H9 (cell line): ENCODE data around the gene RANBP6. TPM values are rescaled to one million over a fixed set of nuclear protein-coding genes. Genes with fewer than 3 reads are reported as not detected.

Source experiments
- DNase-seq: peaks from one replicate; pipeline ENCODE4 v3.0.0-alpha.2; 2017
- H2AFZ ChIP-seq: one replicate; pipeline ENCODE4 v1.6.1; 2013; ENCODE audit warnings: mild to moderate bottlenecking, low read length, control low read depth, moderate library complexity
- H2AK5ac ChIP-seq: 2 replicates; pipeline ENCODE4 v1.6.1; 2013; ENCODE audit warnings: low read length, control low read depth, mixed read lengths; ENCODE audit not compliant: insufficient read length
- H2BK120ac ChIP-seq: one replicate; pipeline ENCODE4 v1.6.1; 2013; ENCODE audit warnings: low read depth, mild to moderate bottlenecking, low read length, control low read depth, inconsistent platforms; ENCODE audit not compliant: poor library complexity, severe bottlenecking
- H2BK12ac ChIP-seq: 2 replicates; pipeline ENCODE4 v1.6.1; 2013; ENCODE audit warnings: low read length, control low read depth, mixed read lengths, low read depth; ENCODE audit not compliant: insufficient read length
- H2BK15ac ChIP-seq: 2 replicates; pipeline ENCODE4 v1.6.1; 2013; ENCODE audit warnings: low read depth, low read length, control low read depth
- H2BK20ac ChIP-seq: one replicate; pipeline ENCODE4 v1.6.1; 2013; ENCODE audit warnings: low read depth, mild to moderate bottlenecking, low read length, control low read depth, inconsistent platforms; ENCODE audit not compliant: poor library complexity, severe bottlenecking
- H2BK5ac ChIP-seq: 2 replicates; pipeline ENCODE4 v1.6.1; 2013; ENCODE audit warnings: low read length, control low read depth, mixed read lengths; ENCODE audit not compliant: insufficient read length
- H3K14ac ChIP-seq: 2 replicates; pipeline ENCODE4 v1.6.1; 2013; ENCODE audit warnings: low read length, control low read depth; ENCODE audit not compliant: insufficient read depth
- H3K18ac ChIP-seq: 2 replicates; pipeline ENCODE4 v1.6.1; 2013; ENCODE audit warnings: low read depth, mild to moderate bottlenecking, mixed read lengths, low read length, control low read depth; ENCODE audit not compliant: insufficient read length
- H3K23ac ChIP-seq: 2 replicates; pipeline ENCODE4 v1.6.1; 2013; ENCODE audit warnings: low read length, control low read depth, mixed read lengths, low read depth; ENCODE audit not compliant: insufficient read length
- H3K23me2 ChIP-seq: 2 replicates; pipeline ENCODE4 v1.6.1; 2013; ENCODE audit warnings: low read depth, mild to moderate bottlenecking, mixed read lengths, low read length, control low read depth; ENCODE audit not compliant: insufficient read length, poor library complexity, severe bottlenecking
- H3K27ac ChIP-seq: 2 replicates; pipeline ENCODE4 v1.5.1; 2013; ENCODE audit warnings: low read length, control low read depth, mixed read lengths, low read depth; ENCODE audit not compliant: insufficient read length
- H3K27me3 ChIP-seq: 2 replicates; pipeline ENCODE4 v1.6.1; 2013; ENCODE audit warnings: low read length, control low read depth, inconsistent platforms; ENCODE audit not compliant: insufficient read depth
- H3K4ac ChIP-seq: 2 replicates; pipeline ENCODE4 v1.6.1; 2013; ENCODE audit warnings: low read depth, mild to moderate bottlenecking, control low read depth, inconsistent platforms, low read length, moderate library complexity
- H3K4me1 ChIP-seq: 2 replicates; pipeline ENCODE4 v1.6.1; 2013; ENCODE audit warnings: low read length, control low read depth, inconsistent platforms; ENCODE audit not compliant: insufficient read depth
- H3K4me2 ChIP-seq: 2 replicates; pipeline ENCODE4 v1.6.1; 2013; ENCODE audit warnings: low read length, control low read depth, mixed read lengths; ENCODE audit not compliant: insufficient read length, insufficient read depth
- H3K56ac ChIP-seq: 2 replicates; pipeline ENCODE4 v1.6.1; 2013; ENCODE audit warnings: low read depth, mild to moderate bottlenecking, mixed read lengths, low read length, control low read depth; ENCODE audit not compliant: insufficient read length
- H3K79me1 ChIP-seq: 2 replicates; pipeline ENCODE4 v1.6.1; 2013; ENCODE audit warnings: low read depth, mild to moderate bottlenecking, moderate library complexity, low read length, control low read depth, inconsistent platforms; ENCODE audit not compliant: insufficient read depth, poor library complexity, severe bottlenecking
- H3K79me2 ChIP-seq: 2 replicates; pipeline ENCODE4 v1.6.1; 2013; ENCODE audit warnings: low read length, control low read depth, inconsistent platforms; ENCODE audit not compliant: insufficient read depth
- H3K9ac ChIP-seq: 2 replicates; pipeline ENCODE4 v1.6.1; 2013; ENCODE audit warnings: low read length, control low read depth, mixed read lengths; ENCODE audit not compliant: insufficient read length; ENCODE audit errors: extremely low read depth
- H3K9me3 ChIP-seq: one replicate; pipeline ENCODE4 v1.6.1; 2013; ENCODE audit warnings: low read depth, low read length, inconsistent platforms; ENCODE audit not compliant: control insufficient read depth
- H3T11ph ChIP-seq: one replicate; pipeline ENCODE4 v1.6.1; 2013; ENCODE audit warnings: mild to moderate bottlenecking, low read length, control low read depth, inconsistent platforms
- H4K20me1 ChIP-seq: one replicate; pipeline ENCODE4 v1.6.1; 2013; ENCODE audit not compliant: control insufficient read depth, insufficient read length, insufficient read depth
- H4K5ac ChIP-seq: 2 replicates; pipeline ENCODE4 v1.6.1; 2013; ENCODE audit warnings: low read depth, mild to moderate bottlenecking, mixed read lengths, low read length, control low read depth; ENCODE audit not compliant: insufficient read length
- H4K8ac ChIP-seq: replicated peaks from 2 replicates; pipeline ENCODE4 v1.6.1; 2013; ENCODE audit warnings: low read length, control low read depth, mixed read lengths, low read depth; ENCODE audit not compliant: insufficient read length
- H4K91ac ChIP-seq: 2 replicates; pipeline ENCODE4 v1.6.1; 2013; ENCODE audit warnings: low read depth, mild to moderate bottlenecking, moderate library complexity, mixed read lengths, low read length, control low read depth; ENCODE audit not compliant: insufficient read length
- H3K27ac Mint-ChIP-seq, 3 experiments: 2 replicates in 2 of 3; 3 replicates in 1 of 3; pipeline ENCODE4 v1.8.0; 2020 to 2021; ENCODE audit warnings: mixed read lengths in 3 of 3, mild to moderate bottlenecking in 1 of 3, moderate library complexity in 1 of 3
- H3K27me3 Mint-ChIP-seq: 2 replicates; pipeline ENCODE4 v1.8.0; 2021; ENCODE audit warnings: low read depth, mild to moderate bottlenecking, moderate library complexity, mixed read lengths
- H3K36me3 Mint-ChIP-seq, 3 experiments: 2 replicates in 2 of 3; 3 replicates in 1 of 3; pipeline ENCODE4 v1.8.0; 2020 to 2021; ENCODE audit warnings: low read depth in 3 of 3, mixed read lengths in 3 of 3; ENCODE audit not compliant: insufficient read depth in 1 of 3
- H3K4me1 Mint-ChIP-seq, 2 experiments: 2 replicates each; pipeline ENCODE4 v1.8.0; 2020; ENCODE audit warnings: mixed read lengths in 2 of 2
- H3K4me3 Mint-ChIP-seq, 2 experiments: 2 replicates in 1 of 2; 3 replicates in 1 of 2; pipeline ENCODE4 v1.8.0; 2020 to 2021; ENCODE audit warnings: mild to moderate bottlenecking in 2 of 2, mixed read lengths in 2 of 2, moderate library complexity in 1 of 2
- H3K9me3 Mint-ChIP-seq, 2 experiments: 2 replicates in 1 of 2; 3 replicates in 1 of 2; pipeline ENCODE4 v1.8.0; 2020; ENCODE audit warnings: mild to moderate bottlenecking in 2 of 2, mixed read lengths in 2 of 2, moderate library complexity in 1 of 2
- WGBS: extraction: QIAGEN DNeasy Blood & Tissue Kit; methylation state at CpG from one replicate; pipeline ENCODE4 v1.1.7; 2013; ENCODE audit warnings: missing lambda C conversion rate, low lambda C conversion rate, mixed read lengths; ENCODE audit not compliant: insufficient read length; ENCODE audit errors: extremely low coverage; 5-methylcytosine and 5-hydroxymethylcytosine counted together
- total RNA-seq: library from RNA; stranded (reverse); gene quantifications from 2 replicates; pipeline ENCODE4 v1.2.1, GENCODE V29; 2021
- TF ChIP-seq, protein P1 (sequence below): fragments of 200-600 bp; sonication (generic); conservative IDR thresholded peaks from 3 replicates; pipeline ENCODE4 v1.8.0; 2021; ENCODE audit warnings: antibody characterized with exemption, mild to moderate bottlenecking

Gene RANBP6
- total RNA-seq, 1 experiment from 2014 or later = 19.1 TPM

DNA sequence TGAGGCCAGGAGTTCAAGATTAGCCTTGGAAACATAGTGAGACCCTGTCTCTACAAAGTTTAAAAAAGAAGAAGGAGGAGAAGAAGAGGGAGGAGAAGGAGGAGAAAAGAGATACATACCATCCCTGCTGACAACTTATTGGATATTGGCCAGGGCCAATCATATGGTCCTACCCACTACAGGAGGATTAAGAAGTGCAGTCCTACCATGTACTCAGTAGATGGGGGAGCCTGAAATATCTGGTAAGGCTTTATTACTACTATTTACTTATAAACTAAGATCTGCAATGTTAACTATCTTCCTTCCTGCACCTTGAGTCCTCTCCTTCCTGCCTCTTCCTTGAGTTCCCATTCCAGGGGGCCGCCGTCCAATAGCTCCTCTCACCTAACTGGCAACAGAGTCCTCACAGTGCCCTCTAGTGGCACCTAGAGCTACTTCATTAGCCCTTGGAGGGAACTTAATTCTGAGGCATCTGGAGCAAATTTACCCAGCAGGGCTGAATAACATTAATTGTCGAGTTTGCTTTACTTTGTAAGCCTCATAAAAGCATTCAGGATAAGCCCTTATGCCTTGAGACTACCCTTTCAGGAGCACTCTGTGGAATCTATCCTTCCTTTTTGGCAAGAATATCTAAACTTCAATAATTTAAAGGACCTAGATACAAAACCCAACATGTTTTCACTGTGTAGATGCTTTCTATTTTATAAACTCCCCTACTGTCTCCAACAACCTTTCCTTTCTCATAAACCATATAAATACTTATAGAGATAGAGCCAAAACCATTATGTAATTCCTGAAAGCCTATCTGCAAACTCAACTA, 39.1 kb upstream of the RANBP6 start:
- H3K4me3 Mint-ChIP-seq = no peak overlapping the region
- Histone ChIP-seq H2BK20ac (no peak overlapping the region), H2BK15ac (no peak overlapping the region), H3K79me2 (no peaks in the 10 kb centered on the region), H3K27ac (no peak overlapping the region), H3K9me3 (no peaks in the 10 kb centered on the region), H3K14ac (no peak overlapping the region), H2AK5ac (no peak overlapping the region), H3K23me2 (no peaks in the 10 kb centered on the region), H2BK12ac (no peak overlapping the region), H3K23ac (no peak overlapping the region), H2BK120ac (no peak overlapping the region), H3K4me1 (peaks cover 2% of the 10 kb centered on the region; the same call in 1 of the 2 replicates), H3K9ac (no peak overlapping the region), H3K27me3 (no peaks in the 10 kb centered on the region), H3K56ac (no peak overlapping the region), H3T11ph (no peak overlapping the region), H4K5ac (no peak overlapping the region), H2AFZ (no peak overlapping the region), H3K4me2 (no peak overlapping the region), H3K4ac (no peak overlapping the region), H3K79me1 (no peaks in the 10 kb centered on the region), H3K18ac (no peak overlapping the region), H2BK5ac (no peak overlapping the region), H4K8ac (no peak overlapping the region), H4K91ac (no peak overlapping the region), H4K20me1 (no peaks in the 10 kb centered on the region)
- DNase-seq = peak; percentile 82
- no peaks in the 10 kb centered on the region for H3K36me3 Mint-ChIP-seq
- TF ChIP-seq, protein P1, sequence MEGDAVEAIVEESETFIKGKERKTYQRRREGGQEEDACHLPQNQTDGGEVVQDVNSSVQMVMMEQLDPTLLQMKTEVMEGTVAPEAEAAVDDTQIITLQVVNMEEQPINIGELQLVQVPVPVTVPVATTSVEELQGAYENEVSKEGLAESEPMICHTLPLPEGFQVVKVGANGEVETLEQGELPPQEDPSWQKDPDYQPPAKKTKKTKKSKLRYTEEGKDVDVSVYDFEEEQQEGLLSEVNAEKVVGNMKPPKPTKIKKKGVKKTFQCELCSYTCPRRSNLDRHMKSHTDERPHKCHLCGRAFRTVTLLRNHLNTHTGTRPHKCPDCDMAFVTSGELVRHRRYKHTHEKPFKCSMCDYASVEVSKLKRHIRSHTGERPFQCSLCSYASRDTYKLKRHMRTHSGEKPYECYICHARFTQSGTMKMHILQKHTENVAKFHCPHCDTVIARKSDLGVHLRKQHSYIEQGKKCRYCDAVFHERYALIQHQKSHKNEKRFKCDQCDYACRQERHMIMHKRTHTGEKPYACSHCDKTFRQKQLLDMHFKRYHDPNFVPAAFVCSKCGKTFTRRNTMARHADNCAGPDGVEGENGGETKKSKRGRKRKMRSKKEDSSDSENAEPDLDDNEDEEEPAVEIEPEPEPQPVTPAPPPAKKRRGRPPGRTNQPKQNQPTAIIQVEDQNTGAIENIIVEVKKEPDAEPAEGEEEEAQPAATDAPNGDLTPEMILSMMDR = peak; percentile 81
- no CpG with 5 or more reads among the region's 3 CpGs for WGBS
- H3K9me3 Mint-ChIP-seq = peaks cover 6 to 7% of the 10 kb centered on the region in 2 experiments; a peak in 4 of 5 replicates
- no peak overlapping the region for H3K27ac Mint-ChIP-seq
- peaks cover 10 to 15% of the 10 kb centered on the region in 2 experiments for H3K4me1 Mint-ChIP-seq
- peaks cover 5% of the 10 kb centered on the region for H3K27me3 Mint-ChIP-seq
